Neural progenitor cell (in vitro differentiated cells): ENCODE data around the gene IKBKG.

Experiments
- CTCF ChIP-seq: fragments of 200-600 bp; sonication (generic); IDR thresholded peaks from 2 replicates; pipeline ENCODE4 v1.5.1; 2017; ENCODE audit warnings: antibody characterized with exemption, mild to moderate bottlenecking
- EZH2phosphoT487 ChIP-seq: fragments of 200-600 bp; sonication (generic); IDR thresholded peaks from 2 replicates; pipeline ENCODE4 v1.6.1; 2017; ENCODE audit warnings: antibody characterized with exemption

GRCh38 chrX:154529206-154529612 is 18.2 kb upstream of the IKBKG start:
- TF ChIP-seq EZH2phosphoT487 = no peak
- no peak for TF ChIP-seq CTCF
